ENCODE results near the gene PRLR.
"Not testable (repeated sequence)": the region's sequence is repeated elsewhere in the genome, so short reads cannot be mapped to it uniquely, and the experiment has no call there.

The PRLR gene

GRCh38 chr5:35194635-35195471, 35.4 kb downstream of the PRLR start:
- no peak for DNase-seq

- DNase-seq: no peak
These were observed 37.8 kb downstream of the PRLR start for GRCh38 chr5:35192506-35192905.

- DNase-seq: not testable (repeated sequence)
These were observed 40.5 kb downstream of the PRLR start for GRCh38 chr5:35189801-35190200.

GRCh38 chr5:35188031-35188457, 42.2 kb downstream of the PRLR start:
- DNase-seq: no peak

GRCh38 chr5:35187621-35188020, 42.7 kb downstream of the PRLR start:
- DNase-seq: not testable (repeated sequence)

GRCh38 chr5:35186749-35187148, 43.5 kb downstream of the PRLR start:
- no peak for DNase-seq

GRCh38 chr5:35185518-35185917, 44.8 kb downstream of the PRLR start:
- DNase-seq: no peak

GRCh38 chr5:35183556-35183955, 46.7 kb downstream of the PRLR start:
- no peak for DNase-seq

- no peak for DNase-seq
These were observed 47.3 kb downstream of the PRLR start for GRCh38 chr5:35182910-35183535.

GRCh38 chr5:35182486-35182885, 47.8 kb downstream of the PRLR start:
- no peak for DNase-seq

- DNase-seq: no peak
These were observed 50.2 kb downstream of the PRLR start for GRCh38 chr5:35180046-35180445.

GRCh38 chr5:35177783-35178182, 52.5 kb downstream of the PRLR start:
- DNase-seq: no peak

GRCh38 chr5:35172533-35172932, 57.8 kb downstream of the PRLR start:
- no peak for DNase-seq

GRCh38 chr5:35171991-35172390, 58.3 kb downstream of the PRLR start:
- DNase-seq: no peak

GRCh38 chr5:35171078-35171477, 59.2 kb downstream of the PRLR start:
- DNase-seq: no peak

- no peak for DNase-seq
These were observed 64.2 kb downstream of the PRLR start for GRCh38 chr5:35166043-35166442.

- DNase-seq: no peak
These were observed 65.3 kb downstream of the PRLR start for GRCh38 chr5:35164860-35165542.

GRCh38 chr5:35163710-35164033, 66.6 kb downstream of the PRLR start:
- no peak for DNase-seq

GRCh38 chr5:35162848-35163709, 67.2 kb downstream of the PRLR start:
- no peak for DNase-seq

- DNase-seq: no peak
These were observed 68.5 kb downstream of the PRLR start for GRCh38 chr5:35161652-35162273.

- no peak for DNase-seq
These were observed 69.7 kb downstream of the PRLR start for GRCh38 chr5:35160486-35161116.

GRCh38 chr5:35159370-35159742, 70.9 kb downstream of the PRLR start:
- peak; percentile 29 for DNase-seq

All from DMS79 treated with DMSO at 0.1 percent for 48 hours (cell line).